Hepatic stellate cell (primary cell): Measurements from ENCODE around the gene TUBB2B.
A peak's percentile ranks its signal among the peaks of the same experiment; 100 is the strongest.
"Not testable (repeated sequence)": the region's sequence is repeated elsewhere in the genome, so short reads cannot be mapped to it uniquely, and the experiment has no call there.

ENCODE experiments used
- DNase-seq: peaks from one replicate; pipeline ENCODE4 v3.0.0; 2011; ENCODE audit warnings: low spot score

TUBB2B gene

DNA sequence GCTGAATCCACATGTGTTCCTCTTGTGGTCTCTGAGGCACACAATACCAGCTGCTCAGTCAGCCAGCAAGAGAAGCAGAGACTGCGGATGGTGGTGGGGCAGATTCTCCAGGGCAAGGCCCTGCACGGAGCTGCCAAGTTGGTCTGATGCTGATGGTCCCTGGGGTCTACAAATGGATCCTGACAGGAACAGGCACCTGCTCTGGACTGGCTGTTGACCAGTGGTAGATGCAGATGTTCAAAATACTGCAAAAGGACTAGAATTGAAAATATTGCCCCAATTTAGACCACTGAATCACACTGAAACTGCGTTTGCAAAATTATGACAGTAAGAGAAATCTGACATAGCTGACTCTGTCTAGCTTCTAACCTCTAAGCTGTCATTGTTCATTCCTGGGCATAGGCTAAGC is 40.5 kb downstream of the TUBB2B start:
- DNase-seq, result no peak

DNA sequence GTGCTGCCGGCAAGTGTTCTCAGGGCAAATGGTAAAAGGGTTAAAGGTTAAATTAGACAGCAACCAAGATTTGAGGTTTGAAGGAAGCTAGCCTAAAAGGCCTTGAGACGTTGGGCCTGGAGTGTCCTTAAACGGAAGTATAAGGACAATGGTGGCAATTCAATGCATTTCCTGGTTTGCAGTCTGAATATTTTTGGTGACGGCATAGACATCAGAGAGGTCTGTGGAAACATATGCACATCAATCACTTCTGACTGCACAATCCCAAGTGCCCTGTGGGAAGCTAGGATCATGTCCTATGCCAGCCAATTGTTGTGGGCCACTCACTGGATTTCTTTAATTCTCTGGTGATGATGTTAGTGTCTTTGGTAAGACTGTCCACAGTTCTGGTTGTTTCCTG is 44.4 kb downstream of the TUBB2B start:
- no peak for DNase-seq

DNA sequence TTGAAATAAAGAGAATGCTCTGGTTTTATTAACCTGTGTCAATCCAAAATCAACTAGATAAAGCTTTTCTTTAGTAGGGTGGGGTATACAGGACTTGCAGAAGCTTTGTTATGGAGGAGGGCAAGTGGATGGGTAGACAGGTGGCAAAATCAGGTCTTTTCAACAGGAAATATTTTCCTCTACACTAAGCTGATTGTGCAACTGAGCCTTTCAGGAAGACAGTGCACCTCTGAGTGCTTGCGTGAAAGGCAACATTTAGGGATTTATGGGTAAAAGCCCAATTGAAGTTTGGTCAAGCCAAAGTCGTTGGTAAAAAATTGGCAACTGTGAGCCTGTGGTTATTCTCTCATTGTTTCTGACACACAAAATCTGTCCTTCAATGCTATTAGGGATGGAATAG is 46.3 kb downstream of the TUBB2B start:
- no peak for DNase-seq

DNA sequence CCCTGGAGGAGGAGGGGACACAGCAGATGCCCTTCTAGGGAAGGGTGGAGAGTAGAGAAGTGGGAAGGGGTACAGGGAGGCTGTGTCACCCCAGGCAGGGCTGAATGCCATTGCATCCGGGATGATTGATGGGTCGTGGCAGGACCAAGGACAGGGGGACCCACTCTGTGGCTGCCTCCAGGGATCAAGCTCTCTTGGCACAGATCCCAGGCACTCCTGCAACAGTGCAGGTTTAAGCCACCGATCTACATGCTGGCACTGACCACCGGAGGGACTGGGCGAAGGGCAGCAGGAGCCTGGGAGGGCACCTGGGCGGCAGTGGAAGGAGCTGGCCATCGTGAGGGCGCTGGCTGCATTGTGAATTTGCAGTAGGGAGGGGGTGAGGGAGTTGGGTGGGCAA is 47.5 kb downstream of the TUBB2B start:
- DNase-seq, result not testable (repeated sequence)

DNA sequence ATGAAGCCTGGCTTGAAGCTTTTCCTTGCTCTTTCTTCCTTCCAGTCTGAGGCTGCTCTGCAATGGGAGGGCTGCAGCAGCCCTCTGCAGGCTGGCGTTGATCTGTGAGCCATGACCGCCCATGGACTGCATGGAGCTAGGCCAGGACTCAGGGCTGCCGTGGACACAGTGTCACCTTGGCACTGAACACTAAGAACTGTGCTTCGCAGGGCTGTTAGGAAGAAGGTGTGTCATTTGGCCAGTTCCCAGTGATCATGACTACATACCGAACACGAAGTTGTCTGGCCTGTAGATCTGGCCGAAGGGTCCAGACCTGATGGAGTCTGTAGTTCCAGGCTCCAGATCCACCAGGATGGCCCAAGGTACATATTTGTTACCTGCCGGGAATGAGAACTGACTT is 48.8 kb downstream of the TUBB2B start:
- not testable (repeated sequence) for DNase-seq

DNA sequence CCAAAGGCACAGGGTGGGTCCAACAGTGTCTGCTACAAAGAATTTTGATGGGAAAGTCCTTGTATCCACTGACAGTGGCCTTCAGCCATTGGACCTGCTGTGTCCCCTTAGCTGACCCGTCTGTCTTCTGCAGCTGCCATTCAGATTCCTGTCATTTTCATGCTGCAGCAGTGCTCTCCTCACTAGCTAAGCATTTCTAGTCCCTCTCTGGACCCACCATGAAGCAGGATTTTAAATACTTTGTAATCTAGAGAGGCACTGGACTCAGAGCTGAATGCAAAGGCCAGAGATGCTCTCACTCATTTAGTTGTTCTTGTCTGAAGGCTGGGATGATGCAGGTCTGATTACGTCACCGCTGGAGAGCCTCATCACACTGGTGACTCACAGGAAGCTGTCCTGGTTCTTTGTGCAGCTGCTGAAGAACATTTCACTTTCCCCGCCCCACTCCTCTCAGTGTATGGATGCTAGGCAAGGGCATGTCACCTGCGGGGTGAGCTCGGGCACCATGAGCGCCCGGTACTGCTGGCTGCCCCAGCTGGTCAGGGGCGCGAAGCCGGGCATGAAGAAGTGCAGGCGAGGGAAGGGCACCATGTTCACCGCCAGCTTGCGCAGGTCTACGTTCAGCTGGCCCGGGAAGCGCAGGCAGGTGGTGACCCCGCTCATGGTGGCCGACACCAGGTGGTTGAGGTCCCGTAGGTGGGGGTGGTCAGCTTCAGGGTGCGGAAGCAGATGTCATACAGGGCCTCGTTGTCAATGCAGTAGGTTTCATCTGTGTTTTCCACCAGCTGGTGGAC is 50.7 kb downstream of the TUBB2B start:
- DNase-seq, result peak; percentile 84

DNA sequence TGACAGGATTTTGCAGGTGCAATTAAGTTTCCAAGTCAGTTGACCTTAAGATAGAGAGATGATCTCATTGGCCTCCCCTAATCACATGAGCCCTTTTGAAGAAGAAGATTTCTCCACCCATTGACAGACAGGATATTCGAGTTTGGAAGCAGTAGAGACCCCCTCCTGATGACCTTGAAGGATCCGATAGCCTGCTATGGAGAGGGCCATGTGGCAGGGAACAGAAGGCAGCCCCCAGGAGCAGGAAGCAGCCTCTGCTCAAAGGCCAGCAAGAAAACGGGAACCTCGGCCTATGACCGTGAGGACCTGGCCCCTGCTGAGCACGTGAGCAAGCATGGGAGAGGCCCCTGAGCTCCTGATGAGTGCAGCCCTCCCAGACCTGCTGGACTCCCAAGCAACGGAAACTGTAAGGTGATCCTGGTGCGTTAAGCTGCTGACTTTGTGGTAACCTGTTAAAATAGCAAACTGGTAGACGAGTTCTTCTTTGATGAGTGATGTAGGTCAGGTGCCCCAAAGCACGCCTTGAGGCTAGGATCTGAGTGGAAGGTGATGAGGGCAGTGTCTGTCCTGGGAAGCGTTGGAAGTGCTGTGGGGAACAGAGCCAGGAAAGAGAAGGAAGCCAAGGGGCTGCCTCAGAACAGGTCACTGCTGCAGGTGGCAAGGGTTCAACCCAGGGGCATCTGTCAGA is 51.6 kb downstream of the TUBB2B start:
- no peak for DNase-seq
